ENCODE results near the gene MYO7B.

Gene MYO7B

DNA sequence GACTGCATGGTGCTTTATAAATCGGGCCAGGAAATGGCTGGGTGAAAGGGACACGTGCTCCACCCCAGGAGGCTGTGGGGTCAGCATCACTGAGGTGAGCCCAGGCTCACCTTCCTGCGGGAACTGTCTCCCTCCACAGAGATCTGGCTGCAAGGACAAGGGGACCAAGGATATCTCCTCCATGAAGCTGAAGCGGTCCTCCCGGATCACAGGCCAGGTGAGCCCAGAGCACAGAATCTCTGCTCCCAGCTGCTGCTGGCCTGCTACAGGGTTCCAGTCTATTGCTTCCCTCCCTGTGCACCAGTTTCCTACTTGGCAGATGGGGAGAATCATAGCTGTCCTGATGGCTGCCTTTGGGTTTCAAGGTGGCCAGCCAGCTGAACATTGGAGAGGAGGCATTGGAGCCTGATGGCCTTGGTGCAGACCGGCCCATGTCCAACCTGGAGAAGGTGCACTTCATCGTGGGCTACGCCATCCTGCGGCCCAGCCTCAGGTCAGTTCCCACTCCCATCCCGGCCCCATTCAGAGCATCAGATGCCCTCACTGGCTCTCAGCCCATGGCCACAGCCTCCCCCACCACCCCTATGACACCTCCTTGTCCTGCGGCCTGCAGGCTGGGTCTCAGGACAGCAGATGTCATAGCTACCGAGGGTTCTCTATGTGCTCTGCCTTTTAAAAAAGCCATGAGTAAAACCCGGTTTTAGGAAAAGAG lies 76.8 kb downstream of the MYO7B start:
- TF ChIP-seq, protein P1, sequence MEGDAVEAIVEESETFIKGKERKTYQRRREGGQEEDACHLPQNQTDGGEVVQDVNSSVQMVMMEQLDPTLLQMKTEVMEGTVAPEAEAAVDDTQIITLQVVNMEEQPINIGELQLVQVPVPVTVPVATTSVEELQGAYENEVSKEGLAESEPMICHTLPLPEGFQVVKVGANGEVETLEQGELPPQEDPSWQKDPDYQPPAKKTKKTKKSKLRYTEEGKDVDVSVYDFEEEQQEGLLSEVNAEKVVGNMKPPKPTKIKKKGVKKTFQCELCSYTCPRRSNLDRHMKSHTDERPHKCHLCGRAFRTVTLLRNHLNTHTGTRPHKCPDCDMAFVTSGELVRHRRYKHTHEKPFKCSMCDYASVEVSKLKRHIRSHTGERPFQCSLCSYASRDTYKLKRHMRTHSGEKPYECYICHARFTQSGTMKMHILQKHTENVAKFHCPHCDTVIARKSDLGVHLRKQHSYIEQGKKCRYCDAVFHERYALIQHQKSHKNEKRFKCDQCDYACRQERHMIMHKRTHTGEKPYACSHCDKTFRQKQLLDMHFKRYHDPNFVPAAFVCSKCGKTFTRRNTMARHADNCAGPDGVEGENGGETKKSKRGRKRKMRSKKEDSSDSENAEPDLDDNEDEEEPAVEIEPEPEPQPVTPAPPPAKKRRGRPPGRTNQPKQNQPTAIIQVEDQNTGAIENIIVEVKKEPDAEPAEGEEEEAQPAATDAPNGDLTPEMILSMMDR (IDR thresholded peaks at IDR 0.05; ENCODE audit: control extremely low read depth, extremely low read depth, low read depth, missing control alignments), result no peak
- POLR2A ChIA-PET, result no interaction called here
- CTCF ChIA-PET, result interaction anchor here (0.8 to 1.8 kb wide), 3 partner anchors 10 to 21 kb away, joined by 3 to 6 read pairs (median 5); no protein-coding TSS in a partner anchor
- DNase-seq (ENCODE audit: extremely low spot score), result no peak

DNA sequence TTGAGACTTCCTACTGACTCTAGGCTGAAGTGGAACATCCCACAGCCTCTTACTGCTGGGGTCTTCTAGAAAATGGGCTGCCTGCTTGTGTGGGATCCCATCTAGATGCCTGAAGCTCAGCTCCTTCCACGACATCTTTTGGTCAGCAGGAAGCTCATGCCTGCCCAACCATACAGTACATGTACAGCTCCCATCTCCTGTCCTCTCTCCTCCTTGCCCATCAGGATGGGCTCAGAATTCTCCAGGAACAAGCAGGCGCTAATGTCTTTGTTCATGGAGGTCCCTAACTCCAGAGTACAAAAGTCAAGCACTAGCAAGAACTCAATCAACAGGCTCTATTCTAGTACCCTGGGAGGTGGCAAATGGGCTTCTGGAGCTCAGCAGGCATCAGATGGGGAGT lies 78.8 kb downstream of the MYO7B start:
- TF ChIP-seq, protein P1 (IDR thresholded peaks at IDR 0.05; ENCODE audit: control extremely low read depth, extremely low read depth, low read depth, missing control alignments), result no peak
- POLR2A ChIA-PET, result no interaction called here

DNA sequence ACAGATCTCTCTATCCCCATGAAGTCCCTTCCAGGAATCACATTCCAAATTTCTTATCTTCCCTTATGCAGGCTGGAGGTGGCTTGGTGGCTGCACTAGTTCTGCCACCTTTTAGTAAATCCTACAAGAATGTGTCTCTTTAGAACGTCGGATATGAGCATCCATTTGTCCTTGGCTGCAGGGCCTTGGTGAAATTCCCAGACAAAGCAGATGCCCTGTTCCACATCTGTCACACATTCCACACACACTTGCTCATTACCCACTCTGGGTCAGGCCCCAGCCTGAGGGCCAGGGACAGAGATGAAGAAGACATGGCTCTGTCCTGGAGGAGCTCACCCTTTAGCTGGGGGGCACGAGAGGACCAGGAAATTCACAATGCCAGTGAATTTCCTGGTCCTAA lies 79.2 kb downstream of the MYO7B start:
- no peak for DNase-seq (ENCODE audit: extremely low spot score)
- CTCF ChIA-PET, result interaction anchor here (1.3 to 2.7 kb wide), 5 partner anchors 10 to 36 kb away, joined by 3 to 11 read pairs (median 5); no protein-coding TSS in a partner anchor
- POLR2A ChIA-PET, result no interaction called here
- TF ChIP-seq, protein P1 (IDR thresholded peaks at IDR 0.05; ENCODE audit: control extremely low read depth, extremely low read depth, low read depth, missing control alignments), result no peak

More for the DNA sequence above, 78.8 kb downstream of the MYO7B start:
- CTCF ChIA-PET, result interaction anchor here (0.8 to 1.6 kb wide), 4 partner anchors 15 to 36 kb away, joined by 3 to 6 read pairs (median 4); no protein-coding TSS in a partner anchor
- DNase-seq (ENCODE audit: extremely low spot score), result no peak

DNA sequence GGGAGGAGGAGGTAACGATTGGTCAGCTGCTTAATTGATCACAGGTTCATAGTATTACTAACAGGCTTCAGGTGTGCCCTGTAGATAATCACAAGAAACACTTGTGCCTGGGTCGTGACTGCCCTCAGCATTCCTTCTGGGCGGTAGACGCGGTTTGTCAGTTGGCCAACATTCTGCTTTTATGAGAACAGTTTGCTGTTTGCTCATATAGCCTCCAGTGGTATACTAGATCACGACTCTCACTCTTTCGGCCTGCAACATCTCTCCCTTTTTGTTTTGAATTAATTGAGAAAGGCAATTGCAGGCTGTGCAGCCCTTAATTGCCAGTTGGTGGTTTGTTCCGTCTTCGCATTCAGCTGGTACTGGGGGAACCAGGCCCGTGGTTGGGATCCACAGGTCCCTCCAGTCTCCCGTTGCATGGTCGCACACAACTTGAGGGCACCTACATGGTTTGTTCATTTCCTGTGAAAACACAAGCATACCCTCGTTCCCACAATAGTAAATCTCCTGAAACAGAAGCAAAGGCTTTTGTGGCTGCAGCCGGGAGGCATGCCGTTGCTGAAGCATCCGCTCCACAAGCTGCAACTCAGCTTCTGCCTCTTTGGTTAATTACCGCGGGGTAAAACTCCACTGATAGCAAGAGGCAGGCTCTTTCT lies 80.2 kb downstream of the MYO7B start:
- POLR2A ChIA-PET, result no interaction called here
- DNase-seq (ENCODE audit: extremely low spot score), result no peak
- TF ChIP-seq, protein P1 (IDR thresholded peaks at IDR 0.05; ENCODE audit: control extremely low read depth, extremely low read depth, low read depth, missing control alignments), result no peak
- CTCF ChIA-PET, result interaction anchor here (1.4 to 2.7 kb wide), 2 partner anchors 11 to 25 kb away, joined by 3 to 11 read pairs; no protein-coding TSS in a partner anchor

DNA sequence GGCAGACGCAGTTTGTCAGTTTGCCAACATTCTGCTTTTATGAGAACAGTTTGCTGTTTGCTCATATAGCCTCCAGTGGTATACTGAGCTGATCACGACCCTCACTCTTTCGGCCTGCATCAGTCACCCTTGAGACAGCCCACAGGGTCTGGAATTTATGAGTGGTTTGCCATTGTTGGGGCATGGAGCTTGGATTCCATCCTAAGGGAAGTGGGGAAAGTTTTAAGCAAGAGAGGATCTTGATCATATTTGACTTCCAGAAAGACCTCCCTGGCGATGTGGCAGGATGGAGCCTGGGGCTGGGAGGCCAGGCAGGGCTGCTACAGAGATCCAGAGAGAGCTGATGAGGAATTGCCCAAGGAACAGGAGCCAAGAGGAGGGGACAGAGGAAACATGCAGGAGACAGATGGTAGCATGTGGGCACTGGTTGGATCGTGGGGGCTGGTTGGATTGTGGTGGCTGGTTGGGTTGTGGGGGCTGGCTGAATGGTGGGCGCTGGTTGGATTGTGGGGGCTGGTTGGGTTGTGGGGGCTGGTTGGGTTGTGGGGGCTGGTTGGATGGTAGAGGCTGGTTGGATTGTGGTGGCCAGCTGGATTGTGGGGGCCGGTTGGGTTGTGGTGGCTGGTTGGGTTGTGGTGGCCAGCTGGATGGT lies 83.2 kb downstream of the MYO7B start:
- no peak for DNase-seq (ENCODE audit: extremely low spot score)
- TF ChIP-seq, protein P1 (IDR thresholded peaks at IDR 0.05; ENCODE audit: control extremely low read depth, extremely low read depth, low read depth, missing control alignments), result no peak
- CTCF ChIA-PET, result no interaction called here
- POLR2A ChIA-PET, result no interaction called here

DNA sequence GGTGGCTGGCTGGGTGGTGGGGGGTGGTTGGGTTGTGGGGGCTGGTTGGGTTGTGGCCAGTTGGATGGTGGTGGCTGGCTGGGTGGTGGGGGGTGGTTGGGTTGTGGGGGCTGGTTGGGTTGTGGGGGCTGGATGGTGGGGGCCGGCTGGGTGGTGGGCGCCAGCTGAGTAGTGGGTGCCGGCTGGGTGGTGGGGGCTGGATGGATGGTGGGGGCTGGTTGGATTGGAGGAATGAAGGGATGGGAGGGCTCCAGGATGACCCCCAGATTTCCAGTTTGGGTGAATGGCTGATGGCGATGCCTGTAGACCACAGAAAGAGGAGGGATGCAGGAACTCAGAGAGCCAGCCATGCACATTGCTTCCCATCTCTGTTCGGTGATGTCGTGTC lies 83.7 kb downstream of the MYO7B start:
- POLR2A ChIA-PET, result no interaction called here
- CTCF ChIA-PET, result no interaction called here
- no peak for DNase-seq (ENCODE audit: extremely low spot score)
- TF ChIP-seq, protein P1 (IDR thresholded peaks at IDR 0.05; ENCODE audit: control extremely low read depth, extremely low read depth, low read depth, missing control alignments), result no peak

Data from GM10248 (cell line).